Uterus (tissue), 4 donors: Measurements from ENCODE around the gene WNT8A. TPM values are rescaled to one million over a fixed set of nuclear protein-coding genes. Genes with fewer than 3 reads are reported as not detected.

ENCODE experiments used
- DNase-seq, 2 donors: peaks; one replicate each; pipeline ENCODE4 v3.0.0-alpha.2; 2019 to 2020
- H3K27ac ChIP-seq, 2 donors: fragments of 200-600 bp; sonication (generic); 1 replicate in 1 of 2; 2 replicates in 1 of 2; pipeline ENCODE4 v1.5.1; 2016 to 2018
- H3K27me3 ChIP-seq, 2 donors: fragments of 200-600 bp; sonication (generic); one replicate each; pipeline ENCODE4 v1.5.1; 2018 to 2019; ENCODE audit warnings: control low read depth in 1 of 2
- H3K36me3 ChIP-seq, 2 donors: fragments of 200-600 bp; sonication (generic); one replicate each; pipeline ENCODE4 v1.5.1; 2019; ENCODE audit warnings: control low read depth in 1 of 2
- H3K4me1 ChIP-seq, 2 donors: fragments of 200-600 bp; sonication (generic); one replicate each; pipeline ENCODE4 v1.5.1; 2018 to 2019; ENCODE audit warnings: control low read depth in 1 of 2
- H3K4me3 ChIP-seq, 2 donors: fragments of 200-600 bp; sonication (generic); 1 replicate in 1 of 2; 2 replicates in 1 of 2; pipeline ENCODE4 v1.5.1; 2018 to 2019; ENCODE audit warnings: mild to moderate bottlenecking in 1 of 2
- H3K9me3 ChIP-seq, 2 donors: fragments of 200-600 bp; sonication (generic); one replicate each; pipeline ENCODE4 v1.5.1; 2019; ENCODE audit warnings: control low read depth in 1 of 2
- CTCF ChIP-seq, 4 experiments: fragments of 200-600 bp in 2 of 4; fragments of 450-650 bp in 2 of 4; sonication (generic) in 2 of 4; IDR thresholded peaks; one replicate each; pipeline ENCODE4 v1.5.1; 2016 to 2019; ENCODE audit warnings: antibody characterized with exemption in 4 of 4, mild to moderate bottlenecking in 2 of 4, moderate library complexity in 1 of 4
- POLR2A ChIP-seq, 2 donors: fragments of 450-650 bp; IDR thresholded peaks; one replicate each; pipeline ENCODE4 v1.6.1; 2016; ENCODE audit warnings: antibody characterized with exemption in 2 of 2, mild to moderate bottlenecking in 1 of 2, moderate library complexity in 1 of 2
- intact Hi-C: fragments of 100-400 bp; cut with DNase I; formaldehyde crosslinking; loops from one replicate; pipeline ENCODE4 v1.15.1; 2023; ENCODE audit warnings: low total_unique reads
- total RNA-seq, 4 donors: library from RNA; depleted of rRNA in 3 of 4; stranded (reverse); fragments of >200 nt in 3 of 4; gene quantifications; one replicate each; pipeline versions ENCODE4 v1.1.0 to v1.2.4, GENCODE V29; 2014 to 2023
- donor health status: DM: yes; HTN: yes; CAD: no.

The WNT8A gene
- total RNA-seq, 4 donors from 2014 or later, result not detected

GRCh38 chr5:138110266-138110963, 26.6 kb downstream of the WNT8A start:
- intact Hi-C loops, result no loop called here
- TF ChIP-seq POLR2A (IDR thresholded peaks at IDR 0.05), result no peak
- no peak for TF ChIP-seq CTCF (IDR thresholded peaks at IDR 0.05)
- H3K4me3 ChIP-seq, result no peak overlapping the region
- no peak overlapping the region for H3K27ac ChIP-seq
- DNase-seq, result no peak
- no peaks in the 10 kb centered on the region for H3K36me3 ChIP-seq
- no peaks in the 10 kb centered on the region for H3K9me3 ChIP-seq
- H3K27me3 ChIP-seq, result no peaks in the 10 kb centered on the region
- no peaks in the 10 kb centered on the region for H3K4me1 ChIP-seq

GRCh38 chr5:138111181-138111580, 27.3 kb downstream of the WNT8A start:
- TF ChIP-seq CTCF (IDR thresholded peaks at IDR 0.05) (no peak), POLR2A (IDR thresholded peaks at IDR 0.05) (no peak)
- Histone ChIP-seq H3K4me3 (no peak overlapping the region), H3K36me3 (no peaks in the 10 kb centered on the region), H3K4me1 (no peaks in the 10 kb centered on the region), H3K27me3 (no peaks in the 10 kb centered on the region), H3K9me3 (no peaks in the 10 kb centered on the region), H3K27ac (no peak overlapping the region)
- intact Hi-C loops, result no loop called here
- DNase-seq, result no peak

- intact Hi-C loops, result no loop called here
- TF ChIP-seq CTCF (IDR thresholded peaks at IDR 0.05), result no peak
- TF ChIP-seq POLR2A (IDR thresholded peaks at IDR 0.05), result no peak
- Histone ChIP-seq H3K9me3 (no peaks in the 10 kb centered on the region), H3K36me3 (no peaks in the 10 kb centered on the region), H3K4me3 (no peak overlapping the region), H3K27me3 (no peaks in the 10 kb centered on the region), H3K27ac (no peak overlapping the region), H3K4me1 (no peaks in the 10 kb centered on the region)
- no peak for DNase-seq
Observed at GRCh38 chr5:138111937-138112336, 28.1 kb downstream of the WNT8A start.

- H3K9me3 ChIP-seq, result no peaks in the 10 kb centered on the region
- H3K4me1 ChIP-seq, result no peaks in the 10 kb centered on the region
- H3K27ac ChIP-seq, result no peak overlapping the region
- DNase-seq, result no peak
- H3K4me3 ChIP-seq, result no peak overlapping the region
- no peaks in the 10 kb centered on the region for H3K36me3 ChIP-seq
- intact Hi-C loops, result no loop called here
- H3K27me3 ChIP-seq, result no peaks in the 10 kb centered on the region
- no peak for TF ChIP-seq POLR2A (IDR thresholded peaks at IDR 0.05)
- TF ChIP-seq CTCF (IDR thresholded peaks at IDR 0.05), result no peak
Observed at GRCh38 chr5:138115254-138115653, 31.4 kb downstream of the WNT8A start.

- Histone ChIP-seq H3K4me3 (no peak overlapping the region), H3K4me1 (no peaks in the 10 kb centered on the region), H3K27ac (no peak overlapping the region), H3K9me3 (no peaks in the 10 kb centered on the region), H3K27me3 (no peaks in the 10 kb centered on the region), H3K36me3 (no peaks in the 10 kb centered on the region)
- TF ChIP-seq CTCF (IDR thresholded peaks at IDR 0.05), result no peak
- TF ChIP-seq POLR2A (IDR thresholded peaks at IDR 0.05), result no peak
- intact Hi-C loops, result no loop called here
- DNase-seq, result no peak
Observed at GRCh38 chr5:138128334-138128733, 44.5 kb downstream of the WNT8A start.
